ENCODE data around the gene REPS1. TPM values are rescaled to one million over a fixed set of nuclear protein-coding genes. Genes with fewer than 3 reads are reported as not detected.

The REPS1 gene
- total RNA-seq, 6 experiments from 2014 or later = 21.1 to 29.9 (median 26.2) TPM

- DNase-seq = no peak
These were observed 96.6 kb downstream of the REPS1 start for GRCh38 chr6:138891255-138891986.

GRCh38 chr6:138885156-138885819 is 102.8 kb downstream of the REPS1 start:
- no peak for DNase-seq

More at GRCh38 chr6:138891255-138891986, 96.6 kb downstream of the REPS1 start:
- Mint-ChIP-seq H3K27ac (no peak overlapping the region), H3K4me3 (no peak overlapping the region), H3K4me1 (ENCODE audit: low read depth) (peaks cover 10% of the 10 kb centered on the region), H3K9me3 (no peaks in the 10 kb centered on the region), H3K36me3 (ENCODE audit: low read depth) (no peaks in the 10 kb centered on the region), H3K27me3 (ENCODE audit: insufficient read depth) (no peaks in the 10 kb centered on the region)
- no peak for TF ChIP-seq CTCF (IDR thresholded peaks at IDR 0.05)

GRCh38 chr6:138882369-138883017 is 105.6 kb downstream of the REPS1 start:
- Mint-ChIP-seq H3K4me1 (ENCODE audit: low read depth) (no peaks in the 10 kb centered on the region), H3K27ac (no peak overlapping the region), H3K4me3 (no peak overlapping the region), H3K27me3 (ENCODE audit: insufficient read depth) (no peaks in the 10 kb centered on the region), H3K9me3 (no peaks in the 10 kb centered on the region), H3K36me3 (ENCODE audit: low read depth) (no peaks in the 10 kb centered on the region)
- TF ChIP-seq CTCF (IDR thresholded peaks at IDR 0.05) = no peak
- no peak for DNase-seq

More at GRCh38 chr6:138885156-138885819, 102.8 kb downstream of the REPS1 start:
- Mint-ChIP-seq H3K4me3 (no peak overlapping the region), H3K36me3 (ENCODE audit: low read depth) (no peaks in the 10 kb centered on the region), H3K9me3 (no peaks in the 10 kb centered on the region), H3K27ac (no peak overlapping the region), H3K4me1 (ENCODE audit: low read depth) (no peaks in the 10 kb centered on the region), H3K27me3 (ENCODE audit: insufficient read depth) (no peaks in the 10 kb centered on the region)
- TF ChIP-seq CTCF (IDR thresholded peaks at IDR 0.05) = no peak

GRCh38 chr6:138873191-138873590 is 114.9 kb downstream of the REPS1 start:
- H3K4me1 Mint-ChIP-seq (ENCODE audit: low read depth) = peaks cover 4% of the 10 kb centered on the region
- TF ChIP-seq CTCF (IDR thresholded peaks at IDR 0.05) = no peak
- no peak overlapping the region for H3K27ac Mint-ChIP-seq

GRCh38 chr6:138869398-138869797 is 118.7 kb downstream of the REPS1 start:
- no peaks in the 10 kb centered on the region for H3K36me3 Mint-ChIP-seq (ENCODE audit: low read depth)
- DNase-seq = no peak
- no peak overlapping the region for H3K27ac Mint-ChIP-seq
- H3K4me1 Mint-ChIP-seq (ENCODE audit: low read depth) = peaks cover 4% of the 10 kb centered on the region
- no peaks in the 10 kb centered on the region for H3K9me3 Mint-ChIP-seq
- no peak overlapping the region for H3K4me3 Mint-ChIP-seq
- TF ChIP-seq CTCF (IDR thresholded peaks at IDR 0.05) = no peak
- peaks cover 1% of the 10 kb centered on the region for H3K27me3 Mint-ChIP-seq (ENCODE audit: insufficient read depth)

More at GRCh38 chr6:138873191-138873590, 114.9 kb downstream of the REPS1 start:
- Mint-ChIP-seq H3K4me3 (no peak overlapping the region), H3K36me3 (ENCODE audit: low read depth) (no peaks in the 10 kb centered on the region), H3K27me3 (ENCODE audit: insufficient read depth) (peaks cover 1% of the 10 kb centered on the region), H3K9me3 (no peaks in the 10 kb centered on the region)
- no peak for DNase-seq
